GM21526 (cell line): Measurements from ENCODE around the gene PCDHGA12.
A peak's percentile ranks its signal among the peaks of the same experiment; 100 is the strongest.
"Not testable (repeated sequence)": the region's sequence is repeated elsewhere in the genome, so short reads cannot be mapped to it uniquely, and the experiment has no call there.

Source experiments
- ATAC-seq: cut with Tn5 transposase; IDR thresholded peaks from one replicate; pipeline ENCODE4 v1.9.1; 2021; ENCODE audit warnings: moderate library complexity; ENCODE audit not compliant: unreplicated experiment, low FRiP score

PCDHGA12 gene

DNA sequence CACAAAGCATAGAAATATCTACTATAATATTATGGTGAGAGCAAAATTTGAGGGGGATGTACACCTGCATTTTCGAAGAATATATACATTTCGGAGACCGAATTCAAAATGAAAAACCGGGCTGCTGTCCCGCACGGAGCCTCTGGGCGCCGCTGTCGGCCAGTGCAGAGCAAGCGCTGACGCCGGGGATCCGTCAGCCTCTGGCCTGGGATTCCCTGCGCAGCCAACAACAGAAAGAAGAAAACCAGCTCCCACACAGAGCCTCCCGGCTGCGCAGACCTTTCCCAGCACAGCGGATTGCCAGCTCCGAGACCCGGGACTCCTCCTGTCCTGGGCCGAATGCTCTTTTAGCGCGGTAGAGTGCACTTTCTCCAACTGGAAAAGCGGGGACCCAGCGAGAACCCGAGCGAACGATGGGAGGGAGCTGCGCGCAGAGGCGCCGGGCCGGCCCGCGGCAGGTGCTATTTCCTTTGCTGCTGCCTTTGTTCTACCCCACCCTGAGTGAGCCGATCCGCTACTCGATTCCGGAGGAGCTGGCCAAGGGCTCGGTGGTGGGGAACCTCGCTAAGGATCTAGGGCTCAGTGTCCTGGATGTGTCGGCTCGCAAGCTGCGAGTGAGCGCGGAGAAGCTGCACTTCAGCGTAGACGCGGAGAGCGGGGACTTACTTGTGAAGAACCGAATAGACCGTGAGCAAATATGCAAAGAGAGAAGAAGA lies 22.4 kb upstream of the PCDHGA12 start, which contains the start of gene PCDHGB6:
Gene PCDHGB6 (plus strand): TSS at position 232 of the 716 bp plus-strand sequence. CDS start 182 bp downstream, at position 414.
- ATAC-seq, result peak; percentile 75

DNA sequence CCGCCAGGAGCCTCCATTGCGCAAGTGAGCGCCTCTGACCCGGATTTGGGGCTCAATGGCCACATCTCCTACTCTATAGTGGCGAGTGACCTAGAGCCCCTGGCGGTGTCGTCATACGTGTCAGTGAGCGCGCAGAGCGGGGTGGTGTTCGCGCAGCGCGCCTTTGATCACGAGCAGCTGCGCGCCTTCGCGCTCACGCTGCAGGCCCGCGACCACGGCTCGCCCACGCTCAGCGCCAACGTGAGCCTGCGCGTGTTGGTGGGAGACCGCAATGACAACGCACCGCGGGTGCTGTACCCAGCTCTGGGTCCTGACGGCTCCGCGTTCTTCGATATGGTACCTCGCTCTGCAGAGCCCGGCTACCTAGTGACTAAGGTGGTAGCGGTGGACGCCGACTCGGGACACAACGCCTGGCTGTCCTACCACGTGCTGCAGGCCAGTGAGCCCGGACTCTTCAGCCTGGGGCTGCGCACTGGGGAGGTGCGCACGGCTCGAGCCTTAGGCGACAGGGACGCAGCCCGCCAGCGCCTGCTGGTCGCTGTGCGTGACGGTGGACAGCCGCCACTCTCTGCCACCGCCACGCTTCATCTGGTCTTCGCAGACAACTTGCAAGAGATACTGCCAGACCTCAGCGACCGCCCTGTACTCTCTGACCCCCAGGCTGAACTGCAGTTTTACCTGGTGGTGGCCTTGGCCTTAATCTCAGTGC lies 20.6 kb upstream of the PCDHGA12 start:
- no peak for ATAC-seq

DNA sequence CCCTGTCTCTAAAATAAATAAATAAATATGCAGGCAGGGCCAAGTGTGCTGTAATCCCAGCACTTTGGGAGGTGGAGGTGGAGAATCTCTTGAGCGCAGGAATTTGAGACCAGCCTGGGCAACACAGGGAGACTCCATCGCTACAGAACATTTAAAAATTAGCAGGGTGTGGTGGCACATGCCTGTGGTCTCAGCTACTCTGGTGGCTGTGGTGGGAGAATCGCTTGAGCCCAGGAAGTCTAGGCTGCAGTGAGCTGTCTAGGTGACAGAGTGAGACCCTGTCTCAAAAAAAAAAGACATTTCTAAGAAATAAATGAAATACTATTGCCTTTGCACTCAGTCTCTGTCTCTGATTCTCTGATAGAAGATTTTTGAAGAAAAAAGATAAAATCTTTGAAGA lies 18.7 kb upstream of the PCDHGA12 start:
- no peak for ATAC-seq

DNA sequence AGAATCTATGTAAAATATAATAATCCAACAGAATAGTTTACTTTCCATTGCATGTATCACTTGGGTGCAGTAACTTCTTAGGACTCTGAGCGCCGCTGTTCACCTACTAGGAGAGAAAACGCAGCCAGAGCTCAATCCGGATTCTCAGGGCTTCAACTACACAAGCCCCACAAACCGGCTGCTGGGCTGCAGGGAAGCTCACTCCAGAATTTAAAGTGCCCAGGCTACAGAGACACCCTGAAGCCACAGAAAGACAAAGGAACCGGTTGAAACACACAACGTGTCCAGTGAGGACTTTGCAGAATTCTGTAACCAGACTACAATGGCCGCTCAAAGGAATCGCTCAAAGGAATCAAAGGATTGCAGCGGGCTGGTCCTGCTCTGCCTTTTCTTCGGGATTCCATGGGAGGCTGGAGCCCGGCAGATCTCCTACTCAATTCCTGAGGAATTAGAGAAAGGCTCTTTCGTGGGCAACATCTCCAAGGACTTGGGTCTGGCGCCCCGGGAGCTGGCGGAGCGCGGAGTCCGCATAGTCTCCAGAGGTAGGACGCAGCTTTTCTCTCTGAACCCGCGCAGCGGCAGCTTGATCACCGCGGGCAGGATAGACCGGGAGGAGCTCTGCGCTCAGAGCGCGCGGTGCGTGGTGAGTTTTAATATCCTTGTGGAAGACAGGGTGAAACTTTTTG lies 17.3 kb upstream of the PCDHGA12 start, which contains the start of gene PCDHGA10:
Gene PCDHGA10 (plus strand): TSS at position 134 of the 686 bp plus-strand sequence. CDS start 189 bp downstream, at position 323.
- ATAC-seq, result peak; percentile 84

DNA sequence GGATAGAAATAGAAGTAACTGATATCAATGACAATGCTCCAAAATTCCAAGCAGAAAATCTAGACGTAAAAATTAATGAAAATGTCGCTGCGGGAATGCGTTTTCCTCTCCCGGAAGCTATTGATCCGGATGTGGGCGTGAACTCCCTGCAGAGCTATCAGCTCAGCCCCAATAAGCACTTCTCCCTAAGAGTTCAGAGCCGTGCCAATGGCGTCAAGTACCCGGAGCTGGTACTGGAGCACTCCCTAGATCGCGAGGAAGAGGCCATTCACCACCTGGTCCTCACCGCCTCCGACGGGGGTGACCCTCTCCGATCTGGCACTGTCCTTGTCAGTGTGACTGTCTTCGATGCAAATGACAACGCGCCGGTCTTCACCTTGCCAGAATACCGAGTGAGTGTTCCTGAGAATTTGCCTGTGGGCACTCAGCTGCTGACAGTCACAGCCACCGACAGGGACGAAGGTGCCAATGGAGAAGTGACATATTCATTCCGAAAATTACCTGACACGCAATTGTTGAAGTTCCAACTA lies 16.7 kb upstream of the PCDHGA12 start:
- no peak for ATAC-seq

DNA sequence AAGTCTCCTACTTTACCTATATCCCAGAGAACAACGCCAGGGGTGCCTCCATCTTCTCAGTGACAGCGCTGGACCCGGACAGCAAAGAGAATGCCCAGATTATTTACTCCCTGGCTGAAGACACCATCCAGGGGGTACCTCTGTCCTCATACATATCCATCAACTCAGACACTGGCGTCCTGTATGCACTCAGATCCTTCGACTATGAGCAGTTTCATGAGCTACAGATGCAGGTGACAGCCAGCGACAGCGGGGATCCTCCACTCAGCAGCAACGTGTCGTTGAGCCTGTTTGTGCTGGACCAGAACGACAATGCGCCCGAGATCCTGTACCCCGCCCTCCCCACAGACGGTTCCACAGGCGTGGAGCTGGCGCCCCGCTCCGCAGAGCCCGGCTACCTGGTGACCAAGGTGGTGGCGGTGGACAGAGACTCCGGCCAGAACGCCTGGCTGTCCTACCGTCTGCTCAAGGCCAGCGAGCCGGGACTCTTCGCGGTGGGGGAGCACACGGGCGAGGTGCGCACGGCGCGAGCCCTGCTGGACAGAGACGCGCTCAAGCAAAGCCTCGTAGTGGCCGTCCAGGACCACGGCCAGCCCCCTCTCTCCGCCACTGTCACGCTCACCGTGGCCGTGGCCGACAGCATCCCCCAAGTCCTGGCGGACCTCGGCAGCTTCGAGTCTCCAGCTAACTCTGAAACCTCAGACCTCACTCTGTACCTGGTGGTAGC lies 15.6 kb upstream of the PCDHGA12 start:
- ATAC-seq, result not testable (repeated sequence)

DNA sequence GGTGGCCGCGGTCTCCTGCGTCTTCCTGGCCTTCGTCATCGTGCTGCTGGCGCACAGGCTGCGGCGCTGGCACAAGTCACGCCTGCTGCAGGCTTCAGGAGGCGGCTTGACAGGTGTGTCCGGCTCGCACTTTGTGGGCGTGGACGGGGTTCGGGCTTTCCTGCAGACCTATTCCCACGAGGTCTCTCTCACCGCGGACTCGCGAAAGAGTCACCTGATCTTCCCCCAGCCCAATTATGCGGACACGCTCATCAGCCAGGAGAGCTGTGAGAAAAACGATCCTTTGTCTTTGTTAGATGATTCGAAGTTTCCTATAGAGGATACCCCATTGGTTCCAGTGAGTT lies 15.1 kb upstream of the PCDHGA12 start:
- ATAC-seq, result not testable (repeated sequence)

DNA sequence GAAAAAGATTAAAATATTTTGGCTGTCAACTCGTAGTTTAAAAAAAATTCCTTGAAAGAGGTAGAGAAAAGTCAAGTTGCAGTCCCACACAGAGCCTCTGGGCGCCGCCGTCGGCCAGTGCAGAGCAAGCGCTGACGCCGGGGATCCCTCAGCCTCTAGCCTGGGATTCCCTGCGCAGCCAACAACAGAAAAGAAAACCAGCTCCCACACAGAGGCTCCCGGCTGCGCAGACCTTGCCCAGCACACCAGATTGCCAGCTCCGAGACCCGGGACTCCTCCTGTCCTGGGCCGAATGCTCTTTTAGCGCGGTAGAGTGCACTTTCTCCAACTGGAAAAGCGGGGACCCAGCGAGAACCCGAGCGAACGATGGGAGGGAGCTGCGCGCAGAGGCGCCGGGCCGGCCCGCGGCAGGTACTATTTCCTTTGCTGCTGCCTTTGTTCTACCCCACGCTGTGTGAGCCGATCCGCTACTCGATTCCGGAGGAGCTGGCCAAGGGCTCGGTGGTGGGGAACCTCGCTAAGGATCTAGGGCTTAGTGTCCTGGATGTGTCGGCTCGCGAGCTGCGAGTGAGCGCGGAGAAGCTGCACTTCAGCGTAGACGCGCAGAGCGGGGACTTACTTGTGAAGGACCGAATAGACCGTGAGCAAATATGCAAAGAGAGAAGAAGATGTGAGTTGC lies 12.7 kb upstream of the PCDHGA12 start, which contains the start of gene PCDHGB7:
Gene PCDHGB7 (plus strand): TSS at position 184 of the 679 bp plus-strand sequence. CDS start 183 bp downstream, at position 367.
- peak; percentile 38 for ATAC-seq

DNA sequence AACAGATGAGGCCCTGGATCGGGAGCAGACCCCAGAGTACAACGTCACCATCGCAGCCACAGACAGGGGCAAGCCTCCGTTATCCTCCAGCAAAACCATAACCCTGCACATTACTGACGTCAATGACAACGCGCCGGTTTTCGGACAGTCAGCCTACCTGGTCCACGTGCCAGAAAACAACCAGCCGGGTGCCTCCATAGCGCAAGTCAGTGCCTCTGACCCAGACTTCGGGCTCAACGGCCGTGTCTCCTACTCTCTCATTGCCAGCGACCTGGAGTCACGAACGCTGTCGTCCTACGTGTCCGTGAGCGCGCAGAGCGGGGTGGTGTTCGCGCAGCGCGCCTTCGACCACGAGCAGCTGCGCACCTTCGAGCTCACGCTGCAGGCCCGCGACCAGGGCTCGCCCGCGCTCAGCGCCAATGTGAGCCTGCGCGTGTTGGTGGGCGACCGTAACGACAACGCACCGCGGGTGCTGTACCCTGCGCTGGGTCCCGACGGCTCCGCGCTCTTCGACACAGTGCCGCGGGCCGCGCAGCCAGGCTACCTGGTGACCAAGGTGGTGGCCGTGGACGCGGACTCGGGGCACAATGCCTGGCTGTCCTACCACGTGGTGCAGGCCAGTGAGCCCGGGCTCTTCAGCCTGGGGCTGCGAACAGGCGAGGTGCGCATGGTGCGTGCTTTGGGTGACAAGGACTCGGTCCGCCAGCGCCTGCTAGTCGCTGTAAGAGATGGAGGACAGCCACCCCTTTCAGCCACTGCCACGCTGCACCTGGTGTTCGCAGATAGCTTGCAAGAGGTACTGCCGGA lies 11.0 kb upstream of the PCDHGA12 start:
- no peak for ATAC-seq

DNA sequence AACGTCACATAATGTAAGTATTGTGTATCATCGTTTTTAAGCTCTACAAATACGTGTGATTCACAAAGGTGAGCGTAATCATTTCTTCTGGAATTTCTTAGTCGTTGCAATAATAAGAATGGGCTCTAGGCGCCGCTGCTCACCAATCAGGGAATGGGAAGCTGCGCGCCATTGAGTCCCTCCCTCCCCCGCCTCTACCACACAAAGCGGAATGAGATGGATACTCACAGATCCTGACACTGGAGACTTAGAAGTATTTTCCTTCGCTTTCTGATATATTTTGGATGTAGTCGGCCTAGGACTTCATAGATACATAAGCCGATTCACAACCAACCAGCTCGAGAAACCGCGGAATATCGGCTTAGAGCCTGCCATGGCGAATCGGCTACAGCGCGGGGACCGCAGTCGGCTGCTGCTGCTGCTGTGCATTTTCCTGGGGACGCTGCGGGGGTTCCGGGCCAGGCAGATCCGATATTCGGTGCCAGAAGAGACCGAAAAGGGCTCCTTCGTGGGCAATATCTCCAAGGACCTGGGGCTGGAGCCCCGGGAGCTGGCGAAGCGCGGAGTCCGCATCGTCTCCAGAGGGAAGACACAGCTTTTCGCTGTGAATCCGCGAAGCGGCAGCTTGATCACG lies 9.3 kb upstream of the PCDHGA12 start, which contains the start of gene PCDHGA11:
Gene PCDHGA11 (plus strand): TSS at position 197 of the 634 bp plus-strand sequence. CDS start 177 bp downstream, at position 374.
- ATAC-seq, result peak; percentile 69

DNA sequence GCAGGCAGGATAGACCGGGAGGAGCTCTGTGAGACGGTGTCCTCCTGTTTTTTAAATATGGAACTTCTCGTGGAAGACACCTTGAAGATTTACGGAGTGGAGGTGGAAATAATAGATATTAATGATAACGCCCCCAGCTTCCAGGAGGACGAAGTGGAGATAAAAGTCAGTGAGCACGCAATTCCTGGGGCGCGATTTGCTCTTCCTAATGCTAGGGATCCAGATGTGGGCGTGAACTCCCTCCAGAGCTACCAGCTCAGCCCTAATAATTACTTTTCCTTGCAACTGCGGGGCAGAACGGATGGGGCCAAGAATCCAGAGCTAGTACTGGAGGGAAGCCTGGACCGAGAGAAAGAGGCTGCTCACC lies 8.8 kb upstream of the PCDHGA12 start:
- no peak for ATAC-seq

DNA sequence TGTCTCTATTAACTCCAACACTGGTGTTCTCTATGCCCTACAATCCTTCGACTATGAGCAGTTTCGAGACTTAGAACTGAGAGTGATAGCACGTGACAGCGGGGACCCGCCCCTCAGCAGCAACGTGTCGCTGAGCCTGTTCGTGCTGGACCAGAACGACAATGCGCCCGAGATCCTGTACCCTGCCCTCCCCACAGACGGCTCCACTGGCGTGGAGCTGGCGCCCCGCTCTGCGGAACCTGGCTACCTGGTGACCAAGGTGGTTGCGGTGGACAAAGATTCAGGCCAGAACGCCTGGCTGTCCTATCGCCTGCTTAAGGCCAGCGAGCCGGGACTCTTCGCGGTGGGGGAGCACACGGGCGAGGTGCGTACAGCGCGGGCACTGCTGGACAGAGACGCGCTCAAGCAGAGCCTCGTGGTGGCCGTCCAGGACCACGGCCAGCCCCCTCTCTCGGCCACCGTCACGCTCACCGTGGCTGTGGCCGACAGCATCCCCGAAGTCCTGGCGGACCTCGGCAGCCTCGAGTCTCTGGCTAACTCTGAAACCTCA lies 7.5 kb upstream of the PCDHGA12 start:
- no peak for ATAC-seq

DNA sequence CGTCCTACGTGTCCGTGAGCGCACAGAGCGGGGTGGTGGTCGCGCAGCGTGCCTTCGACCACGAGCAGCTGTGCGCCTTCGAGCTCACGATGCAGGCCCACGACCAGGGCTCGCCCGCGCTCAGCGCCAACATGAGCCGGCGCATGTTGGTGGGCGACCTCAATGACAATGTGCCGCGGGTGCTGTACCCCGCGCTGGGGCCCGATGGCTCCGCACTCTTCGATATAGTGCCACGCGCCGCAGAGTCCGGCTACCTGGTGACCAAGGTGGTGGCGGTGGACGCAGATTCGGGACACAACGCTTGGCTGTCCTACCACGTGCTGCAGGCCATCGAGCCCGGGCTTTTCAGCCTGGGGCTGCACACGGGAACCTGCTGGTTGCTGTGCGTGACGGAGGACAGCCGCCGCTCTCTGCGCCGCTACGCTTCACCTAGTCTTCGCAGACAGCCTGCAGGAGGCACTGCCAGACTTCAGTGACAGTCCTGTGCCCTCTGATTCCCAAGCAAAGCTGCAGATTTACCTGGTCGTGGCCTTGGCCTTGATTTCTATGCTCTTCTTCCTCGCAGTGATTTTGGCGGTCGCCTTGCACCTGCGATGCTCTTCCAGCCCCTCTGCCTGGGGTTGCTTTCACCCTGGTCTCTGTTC lies 2.4 kb upstream of the PCDHGA12 start:
- ATAC-seq, result no peak

DNA sequence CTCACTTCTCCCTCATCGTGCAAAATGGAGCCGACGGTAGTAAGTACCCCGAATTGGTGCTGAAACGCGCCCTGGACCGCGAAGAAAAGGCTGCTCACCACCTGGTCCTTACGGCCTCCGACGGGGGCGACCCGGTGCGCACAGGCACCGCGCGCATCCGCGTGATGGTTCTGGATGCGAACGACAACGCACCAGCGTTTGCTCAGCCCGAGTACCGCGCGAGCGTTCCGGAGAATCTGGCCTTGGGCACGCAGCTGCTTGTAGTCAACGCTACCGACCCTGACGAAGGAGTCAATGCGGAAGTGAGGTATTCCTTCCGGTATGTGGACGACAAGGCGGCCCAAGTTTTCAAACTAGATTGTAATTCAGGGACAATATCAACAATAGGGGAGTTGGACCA lies 979 bp downstream of the PCDHGA12 start:
- no peak for ATAC-seq

DNA sequence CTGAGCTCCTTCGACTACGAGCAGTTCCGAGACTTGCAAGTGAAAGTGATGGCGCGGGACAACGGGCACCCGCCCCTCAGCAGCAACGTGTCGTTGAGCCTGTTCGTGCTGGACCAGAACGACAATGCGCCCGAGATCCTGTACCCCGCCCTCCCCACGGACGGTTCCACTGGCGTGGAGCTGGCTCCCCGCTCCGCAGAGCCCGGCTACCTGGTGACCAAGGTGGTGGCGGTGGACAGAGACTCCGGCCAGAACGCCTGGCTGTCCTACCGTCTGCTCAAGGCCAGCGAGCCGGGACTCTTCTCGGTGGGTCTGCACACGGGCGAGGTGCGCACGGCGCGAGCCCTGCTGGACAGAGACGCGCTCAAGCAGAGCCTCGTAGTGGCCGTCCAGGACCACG lies 2.0 kb downstream of the PCDHGA12 start:
- not testable (repeated sequence) for ATAC-seq

DNA sequence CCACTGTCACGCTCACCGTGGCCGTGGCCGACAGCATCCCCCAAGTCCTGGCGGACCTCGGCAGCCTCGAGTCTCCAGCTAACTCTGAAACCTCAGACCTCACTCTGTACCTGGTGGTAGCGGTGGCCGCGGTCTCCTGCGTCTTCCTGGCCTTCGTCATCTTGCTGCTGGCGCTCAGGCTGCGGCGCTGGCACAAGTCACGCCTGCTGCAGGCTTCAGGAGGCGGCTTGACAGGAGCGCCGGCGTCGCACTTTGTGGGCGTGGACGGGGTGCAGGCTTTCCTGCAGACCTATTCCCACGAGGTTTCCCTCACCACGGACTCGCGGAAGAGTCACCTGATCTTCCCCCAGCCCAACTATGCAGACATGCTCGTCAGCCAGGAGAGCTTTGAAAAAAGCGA lies 2.4 kb downstream of the PCDHGA12 start:
- not testable (repeated sequence) for ATAC-seq

DNA sequence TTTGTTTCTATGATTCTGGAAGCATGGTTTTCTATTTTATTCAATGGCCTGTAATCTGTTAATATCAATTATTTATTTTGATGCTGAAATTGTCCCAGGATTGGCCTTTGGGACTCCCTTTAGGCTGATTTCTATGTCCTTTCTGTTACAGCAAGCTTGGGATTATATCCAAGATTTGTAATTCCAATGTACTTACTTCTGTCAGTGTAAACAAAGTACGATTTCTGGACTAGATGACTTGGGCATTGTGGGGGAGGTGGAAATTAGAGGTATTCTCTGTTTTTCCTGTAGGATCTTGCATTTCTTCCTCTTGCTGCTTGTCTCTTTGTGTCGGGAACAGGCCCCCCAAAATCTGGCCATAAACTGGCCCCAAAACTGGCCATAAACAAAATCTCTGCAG lies 3.7 kb downstream of the PCDHGA12 start:
- ATAC-seq, result no peak

DNA sequence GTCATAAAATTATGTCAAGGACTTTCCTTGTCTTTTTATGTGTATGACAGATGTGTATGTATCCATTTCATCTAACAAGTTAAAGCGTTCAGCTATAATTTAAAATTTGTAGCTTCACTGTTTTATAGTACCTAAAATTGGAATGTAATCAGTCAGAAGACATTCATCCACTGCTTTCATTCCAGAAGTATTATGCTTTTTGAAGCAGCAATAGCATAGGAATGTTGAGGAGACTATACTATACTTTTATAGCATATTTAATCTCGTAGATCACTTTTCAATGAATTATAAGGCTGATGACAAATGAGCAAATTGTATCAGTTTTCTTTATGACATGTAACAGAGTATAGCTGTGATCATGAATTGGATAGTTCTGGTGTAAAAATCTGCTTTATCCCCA lies 6.9 kb downstream of the PCDHGA12 start:
- no peak for ATAC-seq
